Neuronal stem cell (in vitro differentiated cells): ENCODE measurements around the gene SZRD1.

ENCODE experiments used
- DNase-seq: peaks from one replicate; pipeline ENCODE4 v3.0.0-alpha.2; 2013; ENCODE audit warnings: low spot score
- H2AFZ ChIP-seq: one replicate; pipeline ENCODE4 v1.6.1; 2013; ENCODE audit warnings: mild to moderate bottlenecking, low read length, inconsistent platforms
- H2AK5ac ChIP-seq: 2 replicates; pipeline ENCODE4 v1.6.1; 2013; ENCODE audit warnings: low read depth, mild to moderate bottlenecking, inconsistent platforms, low read length, moderate library complexity, mixed read lengths
- H2BK120ac ChIP-seq: 2 replicates; pipeline ENCODE4 v1.6.1; 2013; ENCODE audit warnings: low read depth, mild to moderate bottlenecking, inconsistent platforms, low read length, moderate library complexity, mixed read lengths
- H2BK12ac ChIP-seq: one replicate; pipeline ENCODE4 v1.6.1; 2013; ENCODE audit warnings: low read length, inconsistent platforms
- H2BK15ac ChIP-seq: 2 replicates; pipeline ENCODE4 v1.6.1; 2013; ENCODE audit warnings: mild to moderate bottlenecking, low read length, inconsistent platforms, mixed read lengths
- H2BK5ac ChIP-seq: one replicate; pipeline ENCODE4 v1.6.1; 2013; ENCODE audit warnings: inconsistent platforms, mild to moderate bottlenecking, low read length, moderate library complexity
- H3K14ac ChIP-seq: one replicate; pipeline ENCODE4 v1.6.1; 2013; ENCODE audit warnings: low read length, inconsistent platforms
- H3K18ac ChIP-seq: 2 replicates; pipeline ENCODE4 v1.6.1; 2013; ENCODE audit warnings: low read length, inconsistent platforms
- H3K23ac ChIP-seq: 2 replicates; pipeline ENCODE4 v1.6.1; 2013; ENCODE audit warnings: low read depth, mild to moderate bottlenecking, mixed read lengths, low read length, inconsistent platforms; ENCODE audit not compliant: poor library complexity
- H3K27ac ChIP-seq: replicated peaks from 3 replicates; pipeline ENCODE4 v1.5.1; 2013; ENCODE audit warnings: low read length, inconsistent platforms
- H3K27me3 ChIP-seq, 3 experiments: 2 replicates each; pipeline ENCODE4 v1.6.1; 2013; ENCODE audit warnings: low read length in 3 of 3, mild to moderate bottlenecking in 2 of 3, inconsistent platforms in 1 of 3, low read depth in 1 of 3, mixed read lengths in 1 of 3, moderate library complexity in 1 of 3; ENCODE audit not compliant: control insufficient read depth in 3 of 3, insufficient read depth in 3 of 3
- H3K36me3 ChIP-seq, 2 donors: replicated peaks in 1 of 2; 2 replicates each; pipeline ENCODE4 v1.6.1; 2013; ENCODE audit warnings: low read length in 2 of 2; ENCODE audit not compliant: control insufficient read depth in 2 of 2, insufficient read depth in 2 of 2
- H3K4ac ChIP-seq: 2 replicates; pipeline ENCODE4 v1.6.1; 2013; ENCODE audit warnings: inconsistent platforms, mild to moderate bottlenecking, low read length, moderate library complexity
- H3K4me1 ChIP-seq, 2 donors: 1 replicate in 1 of 2; 2 replicates in 1 of 2; pipeline ENCODE4 v1.6.1; 2013; ENCODE audit warnings: low read length in 2 of 2, low read depth in 1 of 2; ENCODE audit not compliant: control insufficient read depth in 2 of 2, insufficient read depth in 1 of 2
- H3K4me2 ChIP-seq: one replicate; pipeline ENCODE4 v1.6.1; 2013; ENCODE audit warnings: mild to moderate bottlenecking, low read length, inconsistent platforms; ENCODE audit not compliant: insufficient read depth, poor library complexity, severe bottlenecking
- H3K4me3 ChIP-seq, 2 donors: 2 replicates each; pipeline ENCODE4 v1.5.1; 2013; ENCODE audit warnings: low read length in 2 of 2, mild to moderate bottlenecking in 2 of 2, inconsistent platforms in 1 of 2, moderate library complexity in 1 of 2
- H3K79me1 ChIP-seq: one replicate; pipeline ENCODE4 v1.6.1; 2013; ENCODE audit warnings: low read depth, mild to moderate bottlenecking, inconsistent platforms, low read length, moderate library complexity
- H3K9ac ChIP-seq: one replicate; pipeline ENCODE4 v1.6.1; 2013; ENCODE audit warnings: mild to moderate bottlenecking, low read depth, low read length, inconsistent platforms; ENCODE audit not compliant: poor library complexity
- H3K9me3 ChIP-seq, 2 donors: replicated peaks in 1 of 2; 2 replicates each; pipeline versions ENCODE3 to v1.6.1; 2013; ENCODE audit warnings: low read length in 2 of 2, mild to moderate bottlenecking in 2 of 2, inconsistent platforms in 1 of 2, low read depth in 1 of 2, mixed read lengths in 1 of 2, moderate library complexity in 1 of 2; ENCODE audit not compliant: control insufficient read depth in 2 of 2, insufficient read depth in 1 of 2
- H4K8ac ChIP-seq: one replicate; pipeline ENCODE4 v1.6.1; 2013; ENCODE audit warnings: low read depth, mild to moderate bottlenecking, inconsistent platforms, low read length, moderate library complexity
- H4K91ac ChIP-seq: one replicate; pipeline ENCODE4 v1.6.1; 2013; ENCODE audit warnings: low read length, low read depth, mild to moderate bottlenecking, inconsistent platforms; ENCODE audit not compliant: poor library complexity
- WGBS, 2 donors: extraction: QIAGEN DNeasy Blood & Tissue Kit; methylation state at CpG; one replicate each; pipeline ENCODE4 v1.1.7; 2013; ENCODE audit warnings: missing lambda C conversion rate in 2 of 2, mixed read lengths in 1 of 2; ENCODE audit not compliant: insufficient read length in 2 of 2, insufficient replicate concordance in 1 of 2; ENCODE audit errors: extremely low coverage in 2 of 2; 5-methylcytosine and 5-hydroxymethylcytosine counted together

SZRD1 gene

GRCh38 chr1:16430606-16431005, 63.6 kb downstream of the SZRD1 start:
- Histone ChIP-seq H3K36me3 (no peaks in the 10 kb centered on the region), H3K9ac (no peak overlapping the region), H3K18ac (peak overlapping the region; percentile 13), H3K79me1 (no peaks in the 10 kb centered on the region), H2BK120ac (no peak overlapping the region), H3K4ac (no peak overlapping the region), H4K8ac (no peak overlapping the region), H3K4me2 (no peak overlapping the region), H2BK12ac (no peak overlapping the region), H3K9me3 (no peaks in the 10 kb centered on the region), H4K91ac (no peak overlapping the region), H3K4me3 (no peak overlapping the region), H2AK5ac (no peak overlapping the region), H2BK5ac (no peak overlapping the region), H3K23ac (no peak overlapping the region), H3K14ac (no peak overlapping the region), H2BK15ac (no peak overlapping the region), H2AFZ (peak overlapping the region; percentile 82), H3K4me1 (peaks cover 0 to 1% of the 10 kb centered on the region in 2 donors), H3K27me3 (peaks cover 0 to 3% (median 0%) of the 10 kb centered on the region in 3 experiments), H3K27ac (no peak overlapping the region)
- DNase-seq = no peak
- no CpG with 5 or more reads among the region's 3 CpGs for WGBS, 2 donors

GRCh38 chr1:16433030-16433429, 66.0 kb downstream of the SZRD1 start:
- H3K4me1 ChIP-seq = peaks cover 0 to 1% of the 10 kb centered on the region in 2 donors
- no peaks in the 10 kb centered on the region for H3K9me3 ChIP-seq
- no peak overlapping the region for H3K9ac ChIP-seq
- H2AK5ac ChIP-seq = no peak overlapping the region
- no peak overlapping the region for H3K4me2 ChIP-seq
- no peak overlapping the region for H2BK5ac ChIP-seq
- no peak overlapping the region for H3K14ac ChIP-seq
- WGBS, 2 donors = no CpG with 5 or more reads among the region's 9 CpGs
- H3K36me3 ChIP-seq = no peaks in the 10 kb centered on the region
- no peak overlapping the region for H3K4ac ChIP-seq
- H2BK15ac ChIP-seq = no peak overlapping the region
- no peak for DNase-seq
- H3K18ac ChIP-seq = no peak overlapping the region
- no peak overlapping the region for H4K8ac ChIP-seq
- H2BK12ac ChIP-seq = no peak overlapping the region
- H2AFZ ChIP-seq = peak overlapping the region; percentile 45
- H3K79me1 ChIP-seq = no peaks in the 10 kb centered on the region
- no peak overlapping the region for H4K91ac ChIP-seq
- no peak overlapping the region for H3K27ac ChIP-seq
- H2BK120ac ChIP-seq = no peak overlapping the region
- no peak overlapping the region for H3K4me3 ChIP-seq
- no peaks in the 10 kb centered on the region for H3K27me3 ChIP-seq
- no peak overlapping the region for H3K23ac ChIP-seq

- Histone ChIP-seq H3K27ac (no peak overlapping the region), H2BK12ac (no peak overlapping the region), H3K27me3 (no peaks in the 10 kb centered on the region), H3K14ac (no peak overlapping the region), H2BK15ac (no peak overlapping the region), H3K4me2 (no peak overlapping the region), H3K9ac (no peak overlapping the region), H2BK5ac (no peak overlapping the region), H3K4me3 (no peak overlapping the region), H4K91ac (no peak overlapping the region), H3K4ac (no peak overlapping the region), H3K4me1 (peaks cover 0 to 1% of the 10 kb centered on the region in 2 donors), H4K8ac (no peak overlapping the region), H2AK5ac (no peak overlapping the region), H3K36me3 (no peaks in the 10 kb centered on the region), H3K18ac (no peak overlapping the region), H3K9me3 (no peaks in the 10 kb centered on the region), H3K79me1 (no peaks in the 10 kb centered on the region), H3K23ac (no peak overlapping the region), H2BK120ac (no peak overlapping the region), H2AFZ (no peak overlapping the region)
- no peak for DNase-seq
- no CpG with 5 or more reads among the region's 4 CpGs for WGBS, 2 donors
These were observed 67.0 kb downstream of the SZRD1 start for GRCh38 chr1:16434007-16434406.

- H3K27ac ChIP-seq = no peak overlapping the region
- no peak overlapping the region for H3K4me3 ChIP-seq
- no peaks in the 10 kb centered on the region for H3K9me3 ChIP-seq
- H2BK15ac ChIP-seq = no peak overlapping the region
- H2BK12ac ChIP-seq = no peak overlapping the region
- H2BK5ac ChIP-seq = no peak overlapping the region
- no peak overlapping the region for H2AFZ ChIP-seq
- no peaks in the 10 kb centered on the region for H3K27me3 ChIP-seq
- H4K8ac ChIP-seq = no peak overlapping the region
- H3K4ac ChIP-seq = no peak overlapping the region
- H3K23ac ChIP-seq = no peak overlapping the region
- H3K9ac ChIP-seq = no peak overlapping the region
- H3K18ac ChIP-seq = no peak overlapping the region
- peaks cover 0 to 1% of the 10 kb centered on the region in 2 donors for H3K4me1 ChIP-seq
- H3K79me1 ChIP-seq = no peaks in the 10 kb centered on the region
- no peak overlapping the region for H2AK5ac ChIP-seq
- no peaks in the 10 kb centered on the region for H3K36me3 ChIP-seq
- no peak overlapping the region for H3K4me2 ChIP-seq
- H4K91ac ChIP-seq = no peak overlapping the region
- no CpG with 5 or more reads among the region's 2 CpGs for WGBS, 2 donors
- no peak overlapping the region for H3K14ac ChIP-seq
- DNase-seq = no peak
- no peak overlapping the region for H2BK120ac ChIP-seq
These were observed 67.5 kb downstream of the SZRD1 start for GRCh38 chr1:16434501-16434900.
